GM21576 (cell line): ENCODE results near the gene AUH.

Experiments used
- ATAC-seq: cut with Tn5 transposase; IDR thresholded peaks from one replicate; pipeline ENCODE4 v1.9.1; 2021; ENCODE audit warnings: mild to moderate bottlenecking, moderate library complexity; ENCODE audit not compliant: unreplicated experiment

AUH gene

DNA sequence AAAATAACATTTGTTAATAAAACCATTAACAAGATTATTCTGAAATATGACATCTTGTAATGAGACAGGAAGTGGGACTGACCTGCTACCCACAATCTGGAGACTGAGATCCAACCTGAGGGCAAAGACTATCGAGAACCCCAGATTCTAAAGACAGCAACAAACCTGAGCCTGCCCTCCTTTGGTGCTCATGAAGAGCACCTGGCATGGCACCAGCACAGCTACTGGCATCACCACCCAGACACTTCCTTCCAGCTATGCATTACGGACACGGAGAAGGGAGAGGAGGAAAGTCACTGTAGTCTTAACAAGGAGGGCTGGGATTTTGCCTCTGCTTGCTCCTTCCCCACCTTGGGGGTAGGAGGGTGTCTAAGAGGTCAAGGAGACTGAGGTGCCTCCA lies 105.5 kb downstream of the AUH start:
- ATAC-seq: no peak

GRCh38 chr9:91255327-91255726 lies 106.4 kb downstream of the AUH start:
- ATAC-seq: no peak

GRCh38 chr9:91253488-91253887 lies 108.2 kb downstream of the AUH start:
- ATAC-seq: no peak

DNA sequence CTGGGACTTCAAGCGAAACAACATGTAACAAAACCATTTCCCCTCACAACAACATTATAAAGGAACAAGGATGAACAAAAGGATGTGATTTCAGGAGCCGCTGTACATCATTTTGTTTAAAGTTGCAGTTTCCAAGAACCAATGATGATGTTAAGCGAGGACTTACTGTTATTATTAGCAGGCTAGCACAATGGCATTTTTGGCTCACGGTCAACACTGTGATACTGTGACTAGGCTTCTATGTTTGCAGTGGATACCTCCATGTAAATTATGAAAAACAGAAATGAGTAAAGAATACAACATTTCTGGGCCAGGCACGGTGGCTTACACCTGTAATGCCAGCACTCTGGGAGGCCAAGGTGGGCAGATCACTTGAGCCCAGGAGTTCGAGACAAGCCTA lies 113.0 kb downstream of the AUH start:
- no peak for ATAC-seq

- ATAC-seq: no peak
Measured at GRCh38 chr9:91247278-91247677, 114.4 kb downstream of the AUH start.

GRCh38 chr9:91246846-91247245 lies 114.9 kb downstream of the AUH start:
- no peak for ATAC-seq

DNA sequence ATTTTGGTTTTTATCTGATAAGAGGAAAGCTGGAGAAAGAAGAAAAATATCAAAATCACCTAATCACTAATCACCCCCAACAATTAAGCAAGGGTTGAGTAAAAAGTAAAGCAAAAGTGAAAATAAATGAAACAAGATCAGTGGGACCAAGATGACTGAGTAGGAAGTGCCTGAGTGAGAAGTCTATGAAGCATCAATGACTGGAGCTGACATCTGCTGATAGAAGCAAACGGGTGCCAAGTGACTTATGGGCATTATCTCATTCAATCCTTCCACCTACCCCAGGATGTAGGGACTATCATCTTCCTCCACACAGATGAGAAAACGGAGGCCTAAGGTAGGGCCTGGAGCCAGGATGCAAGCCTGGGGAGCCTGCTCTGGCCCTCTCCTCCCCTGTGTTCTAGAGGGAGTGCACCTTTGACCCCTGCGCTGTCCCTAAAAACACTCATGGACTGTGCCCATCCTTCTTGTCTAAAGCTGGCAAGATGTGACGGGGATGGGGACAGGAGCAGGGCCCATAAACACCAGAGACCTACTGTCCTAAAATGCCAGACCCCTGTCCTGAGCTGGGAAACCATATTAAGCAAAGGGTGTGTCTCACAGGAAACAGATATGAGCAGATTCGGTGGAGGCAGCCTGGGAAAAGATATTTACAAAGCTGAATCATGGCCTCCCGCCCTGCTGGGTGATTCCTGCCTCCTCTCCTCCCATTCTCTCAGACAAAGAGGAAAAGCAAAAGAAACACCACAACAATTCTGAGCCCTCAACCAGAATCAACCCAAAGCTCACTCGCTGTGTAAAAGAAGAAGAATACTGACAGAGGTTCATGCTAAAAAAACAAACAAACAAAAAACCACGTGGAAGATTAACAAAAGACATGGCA lies 116.0 kb downstream of the AUH start:
- no peak for ATAC-seq

- no peak for ATAC-seq
Measured at GRCh38 chr9:91243029-91243428, 118.7 kb downstream of the AUH start.

DNA sequence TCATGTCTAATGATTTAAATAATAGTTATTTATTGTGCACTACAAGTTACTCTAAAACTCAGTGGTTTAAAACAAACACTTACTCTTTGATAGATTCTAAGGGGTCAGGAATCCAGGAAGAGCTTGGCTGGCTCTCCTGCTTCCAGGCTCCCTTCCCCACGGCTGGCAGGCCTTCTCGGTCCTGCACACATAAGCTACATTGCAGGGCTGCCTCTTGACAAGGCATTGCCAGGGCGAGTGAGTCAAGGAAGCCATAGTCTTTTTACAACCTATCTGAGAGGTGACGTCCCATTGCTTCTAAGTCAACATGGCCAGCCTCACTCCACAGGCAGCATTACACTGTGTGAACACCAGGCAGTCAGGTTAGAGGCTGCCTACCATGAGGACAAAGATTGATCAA lies 119.8 kb downstream of the AUH start:
- no peak for ATAC-seq

- ATAC-seq: no peak
Measured at GRCh38 chr9:91240596-91241165, 121.0 kb downstream of the AUH start.

GRCh38 chr9:91239367-91240111 lies 122.2 kb downstream of the AUH start:
- no peak for ATAC-seq

DNA sequence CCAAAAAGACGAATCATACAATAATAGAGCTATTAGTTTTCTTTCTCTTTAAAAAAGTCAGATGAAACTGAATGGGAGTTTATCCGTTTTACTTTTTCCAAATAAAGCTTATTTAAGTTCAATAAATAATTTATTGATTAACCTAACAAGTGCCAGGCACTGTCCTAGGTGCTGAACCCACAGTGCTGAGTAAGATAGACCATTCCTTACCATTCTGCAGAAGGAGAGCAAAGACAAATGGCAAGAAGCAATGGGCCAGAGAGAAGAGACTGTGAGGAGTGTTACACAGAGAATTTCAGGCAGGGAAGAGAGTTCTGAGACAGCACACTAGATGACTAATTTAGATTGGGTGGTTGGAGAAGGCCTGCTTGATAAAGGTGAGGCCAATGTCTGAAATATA lies 127.2 kb downstream of the AUH start:
- no peak for ATAC-seq

GRCh38 chr9:91231619-91232018 lies 130.1 kb downstream of the AUH start:
- ATAC-seq: no peak

DNA sequence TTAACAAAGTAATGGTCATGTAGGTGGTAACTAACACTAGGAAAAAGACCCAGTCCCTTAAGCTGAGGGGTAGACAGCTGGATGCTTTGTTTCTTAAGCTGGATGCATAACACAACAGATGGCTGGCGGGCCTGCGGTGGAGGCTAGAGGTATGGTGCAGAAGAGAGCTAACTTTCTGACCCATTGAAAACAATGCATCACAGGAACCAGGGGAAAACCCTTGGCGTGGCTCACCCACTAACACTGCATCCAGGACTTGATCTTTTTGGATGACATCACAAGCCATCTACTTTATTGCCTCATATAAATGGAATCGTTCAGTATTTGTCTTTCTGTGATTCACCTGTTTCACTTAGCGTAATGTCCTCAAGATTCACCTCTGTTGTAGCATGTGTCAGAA lies 138.7 kb downstream of the AUH start:
- ATAC-seq: no peak

DNA sequence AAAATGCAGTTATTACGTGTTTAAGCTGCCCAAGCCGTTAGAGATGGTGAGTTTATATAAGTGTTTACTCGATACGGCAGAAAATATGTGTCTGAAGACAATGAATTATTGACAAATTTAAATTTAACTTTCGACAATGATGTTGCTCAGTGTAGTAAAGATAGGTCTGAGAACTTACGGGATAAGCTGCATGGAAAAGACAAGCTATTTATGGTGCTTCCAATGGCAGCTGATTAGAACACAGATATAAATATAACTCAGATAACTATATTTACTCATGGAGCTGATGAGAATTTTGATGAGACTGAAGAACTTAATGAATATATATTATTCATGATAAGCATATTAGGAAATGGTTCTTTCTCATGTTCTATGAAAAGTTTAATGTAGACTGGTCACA lies 139.3 kb downstream of the AUH start:
- ATAC-seq: no peak

GRCh38 chr9:91221332-91221731 lies 140.4 kb downstream of the AUH start:
- no peak for ATAC-seq

GRCh38 chr9:91220491-91221135 lies 141.1 kb downstream of the AUH start:
- no peak for ATAC-seq

GRCh38 chr9:91220021-91220420 lies 141.7 kb downstream of the AUH start:
- no peak for ATAC-seq

GRCh38 chr9:91219557-91219956 lies 142.2 kb downstream of the AUH start:
- ATAC-seq: no peak

GRCh38 chr9:91217388-91217787 lies 144.3 kb downstream of the AUH start:
- ATAC-seq: no peak

DNA sequence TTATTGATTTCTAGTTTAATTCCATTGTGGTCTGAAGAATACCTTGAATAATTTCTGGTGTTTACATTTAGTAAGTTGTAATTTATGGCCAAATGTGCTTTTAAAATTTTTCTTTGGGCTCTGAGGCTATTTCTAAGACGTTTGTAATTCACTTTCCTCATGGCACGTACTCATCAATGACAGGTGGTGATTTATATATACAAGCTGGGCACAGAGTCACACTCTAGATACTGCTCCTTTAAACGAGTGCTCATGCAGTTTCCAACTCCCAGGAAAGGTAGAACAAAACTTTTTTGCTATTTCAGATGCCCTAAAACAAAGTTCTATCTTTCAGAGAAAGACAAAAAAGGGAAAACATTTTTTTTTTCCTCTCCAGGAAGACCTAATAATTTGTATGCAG lies 146.9 kb downstream of the AUH start:
- ATAC-seq: no peak
